Measurements from ENCODE around the gene MAP2K5.

DNA sequence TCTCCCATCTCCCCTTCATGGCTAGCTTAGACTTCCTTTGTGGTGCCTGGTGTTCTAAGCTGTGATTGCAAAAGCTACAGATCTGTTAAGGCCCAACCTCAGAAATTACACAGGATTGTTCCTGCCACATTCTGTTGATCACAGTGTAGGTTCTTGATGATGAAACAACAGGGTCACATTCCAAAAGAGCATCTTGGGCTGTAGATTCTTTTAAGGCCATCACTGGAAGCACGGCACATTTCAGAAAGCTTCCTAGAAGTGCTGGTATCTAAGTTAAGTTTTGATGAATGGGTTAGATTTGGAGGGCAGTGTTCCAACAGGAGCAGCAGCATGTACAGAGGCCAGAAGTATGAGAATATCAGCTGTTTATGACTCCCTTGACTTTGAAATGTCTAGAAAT is 175.3 kb downstream of the MAP2K5 start:
- TF ChIP-seq CTCF (IDR thresholded peaks at IDR 0.05; ENCODE audit: poor library complexity, severe bottlenecking), result no peak
- TF ChIP-seq TAF1 (IDR thresholded peaks at IDR 0.05; ENCODE audit: low read depth), result no peak
- TF ChIP-seq EZH2 (IDR thresholded peaks at IDR 0.05; ENCODE audit: borderline replicate concordance, insufficient read depth, low read length, poor library complexity, severe bottlenecking), result no peak
- TF ChIP-seq POLR2AphosphoS5 (IDR thresholded peaks at IDR 0.05), result no peak
- no peak for TF ChIP-seq RAD21 (conservative IDR thresholded peaks at IDR 0.05)
